HEK293 (cell line): Measurements from ENCODE around the gene STARD10.
A peak's percentile ranks its signal among the peaks of the same experiment; 100 is the strongest.

Experiments used
- CTCF ChIA-PET: fragments of 350-600 bp; formaldehyde crosslinking; extraction: SDS; loops from one replicate; lab custom pipeline; 2021; ENCODE audit warnings: antibody characterized with exemption; lab: Yijun Ruan, JAX
- POLR2A ChIA-PET: fragments of 300-600 bp; formaldehyde crosslinking; extraction: SDS; loops from one replicate; lab custom pipeline; 2020; ENCODE audit warnings: antibody characterized with exemption, inconsistent platforms; lab: Yijun Ruan, JAX
- H3K27ac ChIP-seq: fragments of 200-500 bp; sonication (Bioruptor generic); 2 replicates; pipeline ENCODE4 v1.5.1; 2014; ENCODE audit warnings: low read depth, low read length, control low read depth, inconsistent platforms; ENCODE audit errors: extremely low read depth
- H3K36me3 ChIP-seq, 2 experiments: fragments of 200-500 bp in 1 of 2; sonication (Bioruptor generic) in 1 of 2; 1 replicate in 1 of 2; 2 replicates in 1 of 2; pipeline ENCODE4 v1.5.1; 2014 to 2017; ENCODE audit warnings: inconsistent platforms in 2 of 2, low read length in 2 of 2; ENCODE audit not compliant: control insufficient read depth in 2 of 2, insufficient read depth in 1 of 2
- H3K4me1 ChIP-seq: fragments of 200-500 bp; sonication (Bioruptor generic); 2 replicates; pipeline ENCODE4 v1.5.1; 2014; ENCODE audit warnings: mild to moderate bottlenecking, low read length, inconsistent platforms; ENCODE audit not compliant: control insufficient read depth, insufficient read depth
- H3K4me3 ChIP-seq: 2 replicates; pipeline ENCODE4 v1.5.1; 2011; ENCODE audit warnings: low read depth, mild to moderate bottlenecking, control low read depth, low read length, moderate library complexity
- H3K9me3 ChIP-seq: fragments of 200-500 bp; sonication (Bioruptor generic); 2 replicates; pipeline ENCODE4 v1.5.1; 2014; ENCODE audit warnings: low read depth, low read length, inconsistent platforms; ENCODE audit not compliant: control insufficient read depth, insufficient read depth
- BCL11A ChIP-seq: fragments of 450-650 bp; formaldehyde crosslinking; IDR thresholded peaks from 2 replicates; pipeline ENCODE4 v1.5.1; 2016; ENCODE audit warnings: low read depth, missing biosample characterization, missing genetic modification characterization
- BCL11B ChIP-seq: fragments of 450-650 bp; formaldehyde crosslinking; IDR thresholded peaks from 2 replicates; pipeline ENCODE4 v1.5.1; 2016; ENCODE audit warnings: low read depth, missing biosample characterization, missing genetic modification characterization
- CTCF ChIP-seq: fragments of 450-650 bp; formaldehyde crosslinking; IDR thresholded peaks from 2 replicates; pipeline ENCODE4 v1.5.1; 2016; ENCODE audit warnings: missing biosample characterization, missing genetic modification characterization
- GLI4 ChIP-seq: fragments of 450-650 bp; formaldehyde crosslinking; IDR thresholded peaks from 2 replicates; pipeline ENCODE4 v1.5.1; 2016; ENCODE audit warnings: missing biosample characterization, missing genetic modification characterization
- KLF16 ChIP-seq: fragments of 450-650 bp; formaldehyde crosslinking; IDR thresholded peaks from 2 replicates; pipeline ENCODE4 v1.5.1; 2017; ENCODE audit warnings: missing biosample characterization, missing genetic modification characterization
- SCRT2 ChIP-seq: fragments of 450-650 bp; formaldehyde crosslinking; IDR thresholded peaks from 2 replicates; pipeline ENCODE4 v1.5.1; 2016; ENCODE audit warnings: missing biosample characterization, missing genetic modification characterization
- SP2 ChIP-seq: fragments of 450-650 bp; formaldehyde crosslinking; IDR thresholded peaks from 2 replicates; pipeline ENCODE4 v1.5.1; 2016; ENCODE audit warnings: missing biosample characterization, missing genetic modification characterization
- TCF7L2 ChIP-seq: IDR thresholded peaks from 2 replicates; pipeline ENCODE4 v1.6.1; 2011; ENCODE audit warnings: low read depth, mild to moderate bottlenecking, inconsistent platforms, low read length, moderate library complexity, borderline replicate concordance
- ZBTB26 ChIP-seq: fragments of 450-650 bp; formaldehyde crosslinking; optimal IDR thresholded peaks from 2 replicates; pipeline ENCODE3; 2016; ENCODE audit warnings: missing biosample characterization, mild to moderate bottlenecking, missing genetic modification characterization
- ZNF140 ChIP-seq: fragments of 450-650 bp; formaldehyde crosslinking; IDR thresholded peaks from 2 replicates; pipeline ENCODE4 v1.5.1; 2016; ENCODE audit warnings: missing biosample characterization, missing genetic modification characterization
- ZNF26 ChIP-seq: fragments of 450-650 bp; formaldehyde crosslinking; IDR thresholded peaks from 2 replicates; pipeline ENCODE4 v1.5.1; 2016; ENCODE audit warnings: missing biosample characterization, missing genetic modification characterization
- ZNF311 ChIP-seq: fragments of 450-650 bp; formaldehyde crosslinking; IDR thresholded peaks from 2 replicates; pipeline ENCODE4 v1.5.1; 2017; ENCODE audit warnings: missing biosample characterization, missing genetic modification characterization, borderline replicate concordance
- ZNF600 ChIP-seq: fragments of 450-650 bp; formaldehyde crosslinking; IDR thresholded peaks from 2 replicates; pipeline ENCODE4 v1.5.1; 2016; ENCODE audit warnings: missing biosample characterization, missing genetic modification characterization
- ZNF76 ChIP-seq: fragments of 450-650 bp; formaldehyde crosslinking; IDR thresholded peaks from 2 replicates; pipeline ENCODE4; 2016; ENCODE audit warnings: low read depth, missing biosample characterization, missing genetic modification characterization, borderline replicate concordance
- ZNF837 ChIP-seq: fragments of 450-650 bp; formaldehyde crosslinking; IDR thresholded peaks from 2 replicates; pipeline ENCODE4 v1.5.1; 2016; ENCODE audit warnings: missing biosample characterization, missing genetic modification characterization
- ZSCAN30 ChIP-seq: fragments of 450-650 bp; IDR thresholded peaks from 2 replicates; pipeline ENCODE4 v1.5.1; 2018; ENCODE audit warnings: missing biosample characterization, mild to moderate bottlenecking, missing genetic modification characterization, moderate library complexity
- TF ChIP-seq, protein P1 (sequence below): fragments of 450-650 bp; formaldehyde crosslinking; IDR thresholded peaks from 2 replicates; pipeline ENCODE4 v1.5.1; 2016; ENCODE audit warnings: missing biosample characterization, missing genetic modification characterization

Gene STARD10

DNA sequence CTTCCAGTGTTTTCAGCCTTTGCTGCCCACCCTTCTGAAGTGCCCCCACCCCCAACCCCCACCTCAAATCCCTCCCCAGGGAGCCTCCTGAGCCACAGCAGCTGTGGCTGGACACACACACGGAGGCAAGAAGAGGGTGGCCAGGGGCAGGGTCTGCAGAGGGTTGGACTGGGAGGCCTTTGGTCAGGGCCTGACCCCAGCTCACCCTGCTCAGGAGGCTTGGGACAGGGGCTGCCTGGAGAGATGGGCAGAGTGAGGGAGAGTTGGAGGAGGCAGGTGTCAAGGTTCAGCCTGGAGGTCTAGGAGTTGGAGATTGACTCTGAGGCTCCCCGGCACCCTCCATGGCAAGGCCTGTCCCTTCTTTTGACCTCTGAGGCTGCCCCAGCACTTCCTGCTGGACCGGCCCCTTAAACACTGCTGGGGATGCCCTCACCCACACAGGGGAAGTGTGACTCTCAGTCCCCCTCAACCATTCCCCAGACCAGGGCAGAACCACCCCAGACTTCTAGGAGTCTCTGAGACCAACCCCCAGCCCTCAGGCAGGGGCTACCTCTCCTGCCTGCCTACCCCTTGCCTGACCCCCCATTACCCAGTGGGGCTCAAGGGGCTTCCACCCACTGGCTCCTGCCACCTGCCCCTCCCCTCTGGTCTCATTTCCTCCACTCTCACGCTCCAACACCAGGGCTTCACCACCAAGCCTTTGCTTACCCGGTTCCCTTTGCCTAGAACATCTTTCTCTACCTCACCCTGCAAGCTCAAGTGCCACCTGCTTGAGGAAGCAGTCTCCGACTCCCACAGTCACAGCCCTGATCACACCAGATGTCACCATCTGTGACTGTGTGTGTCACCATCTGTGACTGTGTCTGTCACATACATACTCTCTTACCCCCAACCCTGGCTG lies 50.3 kb downstream of the STARD10 start:
- CTCF ChIA-PET: interaction anchor here (1.0 kb wide), 1 partner anchor 51 kb away, joined by 3 read pairs; no protein-coding TSS in a partner anchor
- no peak for TF ChIP-seq ZNF600
- TF ChIP-seq BCL11A (tag by site-specific recombination): no peak
- TF ChIP-seq ZNF140 (tag by site-specific recombination): no peak
- no peak for TF ChIP-seq ZNF76
- TF ChIP-seq ZBTB26 (tag by site-specific recombination): no peak
- TF ChIP-seq, all 188 proteins: peak for 0
- Histone ChIP-seq H3K36me3 (peaks cover 0 to 3% of the 10 kb centered on the region in 2 experiments; a peak in 1 of 3 replicates), H3K4me1 (no peaks in the 10 kb centered on the region), H3K4me3 (no peak overlapping the region), H3K9me3 (no peaks in the 10 kb centered on the region), H3K27ac (no peak overlapping the region)
- POLR2A ChIA-PET: no interaction called here

DNA sequence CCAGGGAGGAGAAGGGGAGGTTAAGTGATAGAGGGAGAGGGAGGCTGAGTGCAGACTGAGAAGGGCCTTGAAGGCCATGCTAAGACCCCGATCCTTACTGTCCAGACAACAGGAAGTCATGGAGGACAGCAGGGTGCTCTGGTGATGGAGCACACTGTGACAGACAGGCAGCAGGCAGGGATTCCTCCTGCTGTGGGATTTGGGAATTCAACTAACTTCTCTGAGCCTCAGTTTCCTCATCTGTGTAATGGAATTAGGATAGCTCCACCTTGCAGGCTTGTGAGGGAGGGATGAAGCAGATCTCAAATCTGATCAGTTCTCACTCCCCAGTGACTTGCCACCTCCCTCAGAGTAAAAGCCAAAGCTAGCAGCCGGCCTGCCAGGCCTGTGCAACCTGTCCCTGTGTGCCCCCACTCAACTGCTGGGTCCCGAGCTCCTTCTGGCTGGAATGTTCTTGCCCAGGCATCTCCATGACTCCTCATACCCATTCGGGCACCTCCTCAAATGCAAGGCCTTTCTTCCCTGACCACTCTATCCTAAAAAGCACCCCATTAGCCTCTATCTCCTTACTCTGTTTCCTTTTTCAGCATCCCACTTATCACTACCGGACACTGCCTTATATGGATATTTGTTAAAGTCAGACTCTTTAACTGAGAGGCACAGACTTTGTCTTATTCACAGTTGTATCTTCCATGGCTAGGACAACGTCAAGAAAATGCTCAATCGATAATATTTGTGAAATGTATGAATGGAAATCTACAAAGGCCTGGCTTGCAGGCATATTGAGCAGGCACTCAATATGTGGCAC lies 51.1 kb downstream of the STARD10 start:
- CTCF ChIA-PET: no interaction called here
- no peak overlapping the region for H3K4me3 ChIP-seq
- no peaks in the 10 kb centered on the region for H3K4me1 ChIP-seq
- TF ChIP-seq BCL11B: no peak
- peak; percentile 70; the same call in 1 of the 2 replicates for TF ChIP-seq GLI4
- TF ChIP-seq KLF16: no peak
- no peak for TF ChIP-seq TCF7L2
- TF ChIP-seq ZNF26: no peak
- TF ChIP-seq CTCF: no peak
- no peak for TF ChIP-seq ZNF837 (tag by site-specific recombination)
- no peak for TF ChIP-seq ZNF311 (tag by site-specific recombination)
- POLR2A ChIA-PET: no interaction called here
- H3K36me3 ChIP-seq: peaks cover 0 to under 1% of the 10 kb centered on the region in 2 experiments; a peak in 1 of 3 replicates
- H3K27ac ChIP-seq: no peak overlapping the region
- no peaks in the 10 kb centered on the region for H3K9me3 ChIP-seq

GRCh38 chr11:72741849-72742512 lies 51.9 kb downstream of the STARD10 start:
- POLR2A ChIA-PET: no interaction called here
- H3K36me3 ChIP-seq: no peaks in the 10 kb centered on the region
- TF ChIP-seq SP2 (tag by site-specific recombination) (0 out of 2 replicates have a peak, but pooled peaks have one; percentile 1), ZSCAN30 (tag by site-specific recombination) (0 out of 2 replicates have a peak, but pooled peaks have one; percentile 22), SCRT2 (tag by site-specific recombination) (0 out of 2 replicates have a peak, but pooled peaks have one; percentile 23)
- TF ChIP-seq, protein P1, sequence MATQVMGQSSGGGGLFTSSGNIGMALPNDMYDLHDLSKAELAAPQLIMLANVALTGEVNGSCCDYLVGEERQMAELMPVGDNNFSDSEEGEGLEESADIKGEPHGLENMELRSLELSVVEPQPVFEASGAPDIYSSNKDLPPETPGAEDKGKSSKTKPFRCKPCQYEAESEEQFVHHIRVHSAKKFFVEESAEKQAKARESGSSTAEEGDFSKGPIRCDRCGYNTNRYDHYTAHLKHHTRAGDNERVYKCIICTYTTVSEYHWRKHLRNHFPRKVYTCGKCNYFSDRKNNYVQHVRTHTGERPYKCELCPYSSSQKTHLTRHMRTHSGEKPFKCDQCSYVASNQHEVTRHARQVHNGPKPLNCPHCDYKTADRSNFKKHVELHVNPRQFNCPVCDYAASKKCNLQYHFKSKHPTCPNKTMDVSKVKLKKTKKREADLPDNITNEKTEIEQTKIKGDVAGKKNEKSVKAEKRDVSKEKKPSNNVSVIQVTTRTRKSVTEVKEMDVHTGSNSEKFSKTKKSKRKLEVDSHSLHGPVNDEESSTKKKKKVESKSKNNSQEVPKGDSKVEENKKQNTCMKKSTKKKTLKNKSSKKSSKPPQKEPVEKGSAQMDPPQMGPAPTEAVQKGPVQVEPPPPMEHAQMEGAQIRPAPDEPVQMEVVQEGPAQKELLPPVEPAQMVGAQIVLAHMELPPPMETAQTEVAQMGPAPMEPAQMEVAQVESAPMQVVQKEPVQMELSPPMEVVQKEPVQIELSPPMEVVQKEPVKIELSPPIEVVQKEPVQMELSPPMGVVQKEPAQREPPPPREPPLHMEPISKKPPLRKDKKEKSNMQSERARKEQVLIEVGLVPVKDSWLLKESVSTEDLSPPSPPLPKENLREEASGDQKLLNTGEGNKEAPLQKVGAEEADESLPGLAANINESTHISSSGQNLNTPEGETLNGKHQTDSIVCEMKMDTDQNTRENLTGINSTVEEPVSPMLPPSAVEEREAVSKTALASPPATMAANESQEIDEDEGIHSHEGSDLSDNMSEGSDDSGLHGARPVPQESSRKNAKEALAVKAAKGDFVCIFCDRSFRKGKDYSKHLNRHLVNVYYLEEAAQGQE: no peak
- CTCF ChIA-PET: no interaction called here
- H3K4me3 ChIP-seq: no peak overlapping the region
- no peaks in the 10 kb centered on the region for H3K9me3 ChIP-seq
- H3K4me1 ChIP-seq: no peaks in the 10 kb centered on the region
- H3K27ac ChIP-seq: no peak overlapping the region
